ENCODE measurements around the gene EPAS1. TPM values are rescaled to one million over a fixed set of nuclear protein-coding genes. Genes with fewer than 3 reads are reported as not detected.

EPAS1 gene
- total RNA-seq, 1 donor from 2014 or later: 4.4 TPM

- no peak overlapping the region for H3K4me3 Mint-ChIP-seq
- H3K27ac Mint-ChIP-seq: no peak overlapping the region
- peaks cover 39% of the 10 kb centered on the region for H3K27me3 Mint-ChIP-seq (ENCODE audit: low read depth)
- no peak for DNase-seq (ENCODE audit: low spot score in 2 of 2, unreplicated experiment in 2 of 2)
- H3K4me1 Mint-ChIP-seq: peaks cover 5% of the 10 kb centered on the region
- H3K9me3 Mint-ChIP-seq: no peaks in the 10 kb centered on the region
- TF ChIP-seq CTCF (IDR thresholded peaks at IDR 0.05; ENCODE audit: unreplicated experiment): no peak
- no peaks in the 10 kb centered on the region for H3K36me3 Mint-ChIP-seq
Measured at GRCh38 chr2:46384457-46384815, 87.2 kb downstream of the EPAS1 start.

- Mint-ChIP-seq H3K27me3 (ENCODE audit: low read depth) (peaks cover 34% of the 10 kb centered on the region), H3K4me1 (no peaks in the 10 kb centered on the region), H3K4me3 (no peak overlapping the region), H3K9me3 (no peaks in the 10 kb centered on the region), H3K27ac (no peak overlapping the region), H3K36me3 (no peaks in the 10 kb centered on the region)
- no peak for TF ChIP-seq CTCF (IDR thresholded peaks at IDR 0.05; ENCODE audit: unreplicated experiment)
- no peak for DNase-seq (ENCODE audit: low spot score in 2 of 2, unreplicated experiment in 2 of 2)
Measured at GRCh38 chr2:46385786-46386577, 88.8 kb downstream of the EPAS1 start.

- Mint-ChIP-seq H3K4me1 (no peaks in the 10 kb centered on the region), H3K4me3 (no peak overlapping the region), H3K36me3 (no peaks in the 10 kb centered on the region), H3K27ac (no peak overlapping the region), H3K9me3 (no peaks in the 10 kb centered on the region), H3K27me3 (ENCODE audit: low read depth) (peaks cover 29% of the 10 kb centered on the region)
- TF ChIP-seq CTCF (IDR thresholded peaks at IDR 0.05; ENCODE audit: unreplicated experiment): no peak
- no peak for DNase-seq (ENCODE audit: low spot score in 2 of 2, unreplicated experiment in 2 of 2)
Measured at GRCh38 chr2:46386763-46387162, 89.6 kb downstream of the EPAS1 start.

GRCh38 chr2:46387292-46387691 is 90.1 kb downstream of the EPAS1 start:
- Mint-ChIP-seq H3K27ac (no peak overlapping the region), H3K4me3 (no peak overlapping the region), H3K9me3 (no peaks in the 10 kb centered on the region), H3K27me3 (ENCODE audit: low read depth) (peaks cover 26% of the 10 kb centered on the region), H3K36me3 (no peaks in the 10 kb centered on the region), H3K4me1 (no peaks in the 10 kb centered on the region)
- DNase-seq (ENCODE audit: low spot score in 2 of 2, unreplicated experiment in 2 of 2): no peak
- no peak for TF ChIP-seq CTCF (IDR thresholded peaks at IDR 0.05; ENCODE audit: unreplicated experiment)

GRCh38 chr2:46387886-46388515 is 90.8 kb downstream of the EPAS1 start:
- Mint-ChIP-seq H3K4me1 (no peaks in the 10 kb centered on the region), H3K27ac (no peak overlapping the region), H3K9me3 (no peaks in the 10 kb centered on the region), H3K4me3 (no peak overlapping the region), H3K27me3 (ENCODE audit: low read depth) (peaks cover 20% of the 10 kb centered on the region), H3K36me3 (no peaks in the 10 kb centered on the region)
- no peak for TF ChIP-seq CTCF (IDR thresholded peaks at IDR 0.05; ENCODE audit: unreplicated experiment)
- DNase-seq (ENCODE audit: low spot score in 2 of 2, unreplicated experiment in 2 of 2): no peak

All from mesothelial cell of epicardium (in vitro differentiated cells).